ENCODE results near the gene GNB3. TPM values are rescaled to one million over a fixed set of nuclear protein-coding genes. Genes with fewer than 3 reads are reported as not detected.

Gene GNB3
- total RNA-seq, 4 donors from 2014 or later, result 0.45 to 1.8 (median 1.3) TPM

DNA sequence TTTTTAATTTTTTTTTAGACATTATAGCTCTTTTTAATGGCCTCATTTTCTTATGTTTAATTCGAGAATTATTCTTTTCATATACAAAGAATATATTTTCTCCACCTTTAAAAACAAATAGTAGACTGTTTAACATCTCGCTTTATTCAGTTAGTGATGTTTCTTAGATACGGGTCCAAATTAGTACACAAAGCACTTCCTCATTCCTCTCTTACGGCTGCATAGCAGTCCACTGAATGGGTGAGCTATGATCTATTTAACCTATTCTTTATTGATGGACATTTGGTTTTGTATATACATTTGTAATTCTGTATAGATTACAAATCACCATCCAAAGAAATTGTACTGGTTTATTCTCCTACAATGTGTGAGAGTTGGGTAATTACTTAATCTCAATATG, 27.4 kb upstream of the GNB3 start:
- Histone ChIP-seq H3K36me3 (no peaks in the 10 kb centered on the region), H3K4me1 (no peaks in the 10 kb centered on the region), H3K4me3 (no peak overlapping the region), H3K9me3 (no peaks in the 10 kb centered on the region), H3K27ac (no peak overlapping the region), H3K27me3 (no peaks in the 10 kb centered on the region)
- 48 to 58% methylated on average over 4 of the region's 4 CpGs for WGBS, 2 donors (ENCODE audit: low coverage in 1 of 2)
- no peak for ATAC-seq
- TF ChIP-seq, protein P1, sequence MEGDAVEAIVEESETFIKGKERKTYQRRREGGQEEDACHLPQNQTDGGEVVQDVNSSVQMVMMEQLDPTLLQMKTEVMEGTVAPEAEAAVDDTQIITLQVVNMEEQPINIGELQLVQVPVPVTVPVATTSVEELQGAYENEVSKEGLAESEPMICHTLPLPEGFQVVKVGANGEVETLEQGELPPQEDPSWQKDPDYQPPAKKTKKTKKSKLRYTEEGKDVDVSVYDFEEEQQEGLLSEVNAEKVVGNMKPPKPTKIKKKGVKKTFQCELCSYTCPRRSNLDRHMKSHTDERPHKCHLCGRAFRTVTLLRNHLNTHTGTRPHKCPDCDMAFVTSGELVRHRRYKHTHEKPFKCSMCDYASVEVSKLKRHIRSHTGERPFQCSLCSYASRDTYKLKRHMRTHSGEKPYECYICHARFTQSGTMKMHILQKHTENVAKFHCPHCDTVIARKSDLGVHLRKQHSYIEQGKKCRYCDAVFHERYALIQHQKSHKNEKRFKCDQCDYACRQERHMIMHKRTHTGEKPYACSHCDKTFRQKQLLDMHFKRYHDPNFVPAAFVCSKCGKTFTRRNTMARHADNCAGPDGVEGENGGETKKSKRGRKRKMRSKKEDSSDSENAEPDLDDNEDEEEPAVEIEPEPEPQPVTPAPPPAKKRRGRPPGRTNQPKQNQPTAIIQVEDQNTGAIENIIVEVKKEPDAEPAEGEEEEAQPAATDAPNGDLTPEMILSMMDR (IDR thresholded peaks at IDR 0.05), result no peak
- no peak for TF ChIP-seq POLR2AphosphoS5 (IDR thresholded peaks at IDR 0.05)
- TF ChIP-seq POLR2A (IDR thresholded peaks at IDR 0.05), result no peak
- TF ChIP-seq EP300 (IDR thresholded peaks at IDR 0.05), result no peak

DNA sequence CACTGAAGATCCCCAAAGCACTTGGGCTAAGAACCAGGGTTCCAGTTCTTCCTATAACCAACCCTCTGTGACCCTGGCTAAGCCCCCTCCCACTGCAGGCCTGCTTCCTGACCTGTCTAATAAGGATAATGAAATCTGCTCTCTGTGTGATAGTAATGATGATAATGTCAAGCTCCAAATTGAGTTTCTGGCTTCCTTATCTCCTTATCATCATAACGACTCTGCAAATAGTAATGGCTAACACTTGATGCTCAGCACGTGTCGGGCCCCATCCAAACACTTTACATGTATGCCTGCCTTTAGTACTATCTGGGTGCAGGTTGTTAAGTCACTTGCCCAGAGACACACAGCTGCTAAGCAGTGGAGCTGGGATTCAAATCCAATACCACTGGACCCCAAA, 24.1 kb upstream of the GNB3 start:
- Histone ChIP-seq H3K36me3 (no peaks in the 10 kb centered on the region), H3K9me3 (no peaks in the 10 kb centered on the region), H3K4me1 (peaks cover 0 to 9% (median 6%) of the 10 kb centered on the region in 3 donors), H3K27me3 (no peaks in the 10 kb centered on the region), H3K4me3 (no peak overlapping the region), H3K27ac (no peak overlapping the region)
- no peak for TF ChIP-seq POLR2A (IDR thresholded peaks at IDR 0.05)
- TF ChIP-seq EP300 (IDR thresholded peaks at IDR 0.05), result no peak
- TF ChIP-seq, protein P1 (IDR thresholded peaks at IDR 0.05), result no peak
- no peak for TF ChIP-seq POLR2AphosphoS5 (IDR thresholded peaks at IDR 0.05)
- whole genome bisulfite sequencing, 2 donors (ENCODE audit: low coverage in 1 of 2), result 52 to 69% methylated on average over 2 to 3 of the region's 3 CpGs
- ATAC-seq, result no peak

DNA sequence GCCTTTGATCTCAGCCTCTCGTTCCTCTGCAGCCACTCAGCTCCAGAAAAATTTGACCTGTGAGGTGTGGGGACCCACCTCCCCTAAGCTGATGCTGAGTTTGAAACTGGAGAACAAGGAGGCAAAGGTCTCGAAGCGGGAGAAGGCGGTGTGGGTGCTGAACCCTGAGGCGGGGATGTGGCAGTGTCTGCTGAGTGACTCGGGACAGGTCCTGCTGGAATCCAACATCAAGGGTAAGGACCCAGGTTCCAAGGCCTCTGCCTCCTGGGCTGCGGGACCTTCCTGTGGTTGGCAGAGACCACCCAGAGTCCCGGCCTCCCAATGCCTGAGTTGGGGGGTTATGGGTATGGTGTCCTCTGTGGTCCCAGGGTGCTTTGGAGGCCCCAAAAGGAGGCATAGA, 23.6 kb upstream of the GNB3 start:
- no CpG with 5 or more reads among the region's 8 CpGs for WGBS, 2 donors (ENCODE audit: low coverage in 1 of 2)
- Histone ChIP-seq H3K9me3 (no peaks in the 10 kb centered on the region), H3K27ac (no peak overlapping the region), H3K4me3 (no peak overlapping the region), H3K4me1 (peaks cover 0 to 14% (median 9%) of the 10 kb centered on the region in 3 donors), H3K36me3 (no peaks in the 10 kb centered on the region), H3K27me3 (peaks cover 2% of the 10 kb centered on the region)
- TF ChIP-seq EP300 (IDR thresholded peaks at IDR 0.05) (no peak), POLR2A (IDR thresholded peaks at IDR 0.05) (no peak), POLR2AphosphoS5 (IDR thresholded peaks at IDR 0.05) (no peak)
- TF ChIP-seq, protein P1 (IDR thresholded peaks at IDR 0.05), result no peak
- no peak for ATAC-seq

DNA sequence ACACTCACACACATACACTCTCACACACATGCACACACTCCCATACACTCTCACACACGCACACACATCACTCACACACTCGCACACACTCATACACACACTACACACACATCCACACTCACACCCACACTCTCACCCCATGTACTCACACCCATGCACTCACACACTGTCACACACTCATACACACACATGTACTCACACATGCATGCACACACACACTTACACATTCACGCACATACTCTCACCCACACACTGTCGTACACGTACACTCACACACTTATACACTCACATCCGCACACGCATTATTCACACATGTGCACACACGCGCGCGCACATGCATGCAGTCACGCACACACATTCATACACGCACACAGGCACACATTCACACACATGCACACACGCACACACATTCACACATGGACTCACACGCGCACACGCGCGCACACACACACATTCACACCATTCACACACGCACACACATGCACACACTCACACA, 23.0 kb upstream of the GNB3 start:
- Histone ChIP-seq H3K27ac (no peak overlapping the region), H3K27me3 (peaks cover 7% of the 10 kb centered on the region), H3K36me3 (no peaks in the 10 kb centered on the region), H3K4me3 (no peak overlapping the region), H3K4me1 (peaks cover 0 to 20% (median 14%) of the 10 kb centered on the region in 3 donors), H3K9me3 (no peaks in the 10 kb centered on the region)
- TF ChIP-seq POLR2AphosphoS5 (IDR thresholded peaks at IDR 0.05), result no peak
- ATAC-seq, result no peak
- 75 to 84% methylated on average over 16 to 18 of the region's 20 CpGs for WGBS, 2 donors (ENCODE audit: low coverage in 1 of 2)

DNA sequence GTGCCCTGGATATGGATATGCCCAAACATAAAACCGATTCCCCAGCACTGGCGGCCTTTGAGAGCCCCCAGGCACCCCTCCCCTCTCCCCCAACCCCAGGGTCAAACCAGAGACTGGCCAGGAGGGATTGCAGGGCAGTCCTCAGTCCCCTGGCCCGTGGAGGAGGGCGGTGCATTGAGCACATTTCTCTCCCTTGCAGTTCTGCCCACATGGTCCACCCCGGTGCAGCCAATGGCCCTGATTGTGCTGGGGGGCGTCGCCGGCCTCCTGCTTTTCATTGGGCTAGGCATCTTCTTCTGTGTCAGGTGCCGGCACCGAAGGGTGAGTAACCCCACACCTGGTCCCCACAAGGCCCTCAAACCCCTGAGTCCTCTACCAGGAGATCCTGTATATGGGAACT, 22.5 kb upstream of the GNB3 start:
- no peak overlapping the region for H3K27ac ChIP-seq
- 40 to 75% methylated on average over 2 to 3 of the region's 10 CpGs for WGBS, 2 donors (ENCODE audit: low coverage in 1 of 2)
- no peak for ATAC-seq

More for the DNA sequence above, 22.5 kb upstream of the GNB3 start:
- Histone ChIP-seq H3K36me3 (no peaks in the 10 kb centered on the region), H3K4me3 (no peak overlapping the region), H3K27me3 (peaks cover 12% of the 10 kb centered on the region), H3K4me1 (peaks cover 0 to 26% (median 14%) of the 10 kb centered on the region in 3 donors), H3K9me3 (no peaks in the 10 kb centered on the region)
- TF ChIP-seq, protein P1 (IDR thresholded peaks at IDR 0.05), result no peak

Data from gastroesophageal sphincter (tissue), 4 donors.